Chondrocyte (in vitro differentiated cells): ENCODE measurements around the gene ANKRD11. TPM values are rescaled to one million over a fixed set of nuclear protein-coding genes. Genes with fewer than 3 reads are reported as not detected.

Experiments used
- DNase-seq: peaks from one replicate; pipeline ENCODE4 v3.0.0; 2021; ENCODE audit warnings: mixed read lengths, low spot score
- H3K27ac Mint-ChIP-seq: one replicate; pipeline ENCODE4 v1.8.0; 2021; ENCODE audit warnings: mild to moderate bottlenecking, moderate library complexity, mixed read lengths; ENCODE audit not compliant: unreplicated experiment
- H3K27me3 Mint-ChIP-seq: 2 replicates; pipeline ENCODE4 v1.8.0; 2021; ENCODE audit warnings: low read depth, mixed read lengths
- H3K36me3 Mint-ChIP-seq: 2 replicates; pipeline ENCODE4 v1.8.0; 2021; ENCODE audit warnings: low read depth, mixed read lengths
- H3K4me1 Mint-ChIP-seq: 2 replicates; pipeline ENCODE4 v1.8.0; 2021; ENCODE audit warnings: low read depth, mild to moderate bottlenecking, mixed read lengths
- H3K4me3 Mint-ChIP-seq: one replicate; pipeline ENCODE4 v1.8.0; 2021; ENCODE audit warnings: mild to moderate bottlenecking, moderate library complexity, mixed read lengths; ENCODE audit not compliant: unreplicated experiment
- H3K9me3 Mint-ChIP-seq: 2 replicates; pipeline ENCODE4 v1.8.0; 2021; ENCODE audit warnings: low read depth, mixed read lengths
- CTCF ChIP-seq: fragments of 200-600 bp; sonication (generic); IDR thresholded peaks from 2 replicates; pipeline ENCODE4 v1.5.0; 2021; ENCODE audit warnings: antibody characterized with exemption, mild to moderate bottlenecking, moderate library complexity
- total RNA-seq: library from RNA; stranded (reverse); gene quantifications from 3 replicates; pipeline ENCODE4 v1.2.1, GENCODE V29; 2021

The ANKRD11 gene
- total RNA-seq, 1 donor from 2014 or later: 180 TPM

- TF ChIP-seq CTCF: no peak
- Mint-ChIP-seq H3K4me3 (no peak overlapping the region), H3K4me1 (peaks cover 25% of the 10 kb centered on the region), H3K9me3 (no peaks in the 10 kb centered on the region), H3K36me3 (peaks cover 9% of the 10 kb centered on the region), H3K27ac (peak overlapping the region; percentile 32), H3K27me3 (no peaks in the 10 kb centered on the region)
- DNase-seq: no peak
Observed at GRCh38 chr16:89297156-89297874, 193.0 kb downstream of the ANKRD11 start.

GRCh38 chr16:89295915-89296314, 194.4 kb downstream of the ANKRD11 start:
- Mint-ChIP-seq H3K27me3 (no peaks in the 10 kb centered on the region), H3K4me3 (no peak overlapping the region), H3K4me1 (peaks cover 13% of the 10 kb centered on the region), H3K36me3 (peaks cover 9% of the 10 kb centered on the region), H3K9me3 (no peaks in the 10 kb centered on the region), H3K27ac (no peak overlapping the region)
- no peak for TF ChIP-seq CTCF
- no peak for DNase-seq

GRCh38 chr16:89295071-89295900, 195.1 kb downstream of the ANKRD11 start:
- Mint-ChIP-seq H3K36me3 (peaks cover 7% of the 10 kb centered on the region), H3K27me3 (no peaks in the 10 kb centered on the region), H3K27ac (no peak overlapping the region), H3K4me1 (peaks cover 7% of the 10 kb centered on the region), H3K9me3 (no peaks in the 10 kb centered on the region), H3K4me3 (no peak overlapping the region)
- no peak for DNase-seq
- TF ChIP-seq CTCF: no peak

GRCh38 chr16:89294486-89294885, 195.9 kb downstream of the ANKRD11 start:
- H3K4me1 Mint-ChIP-seq: peaks cover 8% of the 10 kb centered on the region
- H3K4me3 Mint-ChIP-seq: no peak overlapping the region
- H3K27ac Mint-ChIP-seq: no peak overlapping the region
- no peak for TF ChIP-seq CTCF
- peaks cover 10% of the 10 kb centered on the region for H3K36me3 Mint-ChIP-seq
- DNase-seq: no peak
- no peaks in the 10 kb centered on the region for H3K27me3 Mint-ChIP-seq
- H3K9me3 Mint-ChIP-seq: no peaks in the 10 kb centered on the region

GRCh38 chr16:89293276-89294143, 196.9 kb downstream of the ANKRD11 start:
- no peak for TF ChIP-seq CTCF

More at GRCh38 chr16:89293276-89294143, 196.9 kb downstream of the ANKRD11 start:
- Mint-ChIP-seq H3K36me3 (peaks cover 9% of the 10 kb centered on the region), H3K4me3 (no peak overlapping the region), H3K27ac (no peak overlapping the region), H3K27me3 (no peaks in the 10 kb centered on the region), H3K9me3 (no peaks in the 10 kb centered on the region), H3K4me1 (peaks cover 11% of the 10 kb centered on the region)
- DNase-seq: no peak
